GM15510 (cell line): ENCODE measurements around the gene BRAP.

Source experiments
- POLR2A ChIP-seq: IDR thresholded peaks from 3 replicates; pipeline ENCODE4 v1.6.1; 2011; ENCODE audit warnings: borderline replicate concordance; ENCODE audit not compliant: insufficient read length; ENCODE audit errors: extremely low read depth

The BRAP gene, protein sequence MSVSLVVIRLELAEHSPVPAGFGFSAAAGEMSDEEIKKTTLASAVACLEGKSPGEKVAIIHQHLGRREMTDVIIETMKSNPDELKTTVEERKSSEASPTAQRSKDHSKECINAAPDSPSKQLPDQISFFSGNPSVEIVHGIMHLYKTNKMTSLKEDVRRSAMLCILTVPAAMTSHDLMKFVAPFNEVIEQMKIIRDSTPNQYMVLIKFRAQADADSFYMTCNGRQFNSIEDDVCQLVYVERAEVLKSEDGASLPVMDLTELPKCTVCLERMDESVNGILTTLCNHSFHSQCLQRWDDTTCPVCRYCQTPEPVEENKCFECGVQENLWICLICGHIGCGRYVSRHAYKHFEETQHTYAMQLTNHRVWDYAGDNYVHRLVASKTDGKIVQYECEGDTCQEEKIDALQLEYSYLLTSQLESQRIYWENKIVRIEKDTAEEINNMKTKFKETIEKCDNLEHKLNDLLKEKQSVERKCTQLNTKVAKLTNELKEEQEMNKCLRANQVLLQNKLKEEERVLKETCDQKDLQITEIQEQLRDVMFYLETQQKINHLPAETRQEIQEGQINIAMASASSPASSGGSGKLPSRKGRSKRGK

DNA sequence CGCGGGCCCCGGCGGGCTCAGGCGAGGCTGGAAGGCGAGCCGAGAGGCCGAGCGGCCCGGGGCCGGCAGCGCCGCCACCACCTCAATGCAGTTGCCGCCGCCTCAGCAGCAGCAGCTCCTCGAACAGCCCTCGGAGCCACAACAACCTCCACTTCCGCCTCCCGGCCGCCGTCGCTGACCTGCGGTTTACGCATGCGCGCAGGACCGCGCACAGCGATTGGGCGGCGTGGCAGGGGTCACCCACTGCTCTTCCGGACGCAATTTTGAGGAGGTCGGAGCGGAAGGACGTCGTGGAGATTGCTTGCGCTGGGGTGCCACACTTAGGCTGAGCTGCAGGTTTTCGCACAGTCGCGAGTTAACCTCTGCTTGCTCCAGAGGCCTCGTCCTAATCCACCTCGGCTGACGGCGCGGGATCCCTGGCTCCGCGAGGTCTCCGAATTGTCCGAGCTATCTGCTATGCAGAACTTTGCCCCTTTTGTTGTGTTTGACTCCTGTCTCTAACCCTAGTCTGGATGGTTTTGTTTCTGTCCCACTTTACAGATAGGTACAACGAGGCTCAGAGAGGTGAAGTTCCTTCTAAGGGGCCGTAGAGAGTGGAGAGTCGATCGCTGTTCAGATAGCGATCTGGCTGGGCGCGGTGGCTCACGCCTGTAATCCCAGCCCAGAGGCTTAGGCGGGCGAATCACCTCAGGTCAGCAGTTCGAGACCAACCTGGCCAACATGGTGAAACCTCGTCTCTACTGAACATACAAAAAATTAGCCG lies at the start of gene BRAP, which contains the start of gene ACAD10:
BRAP (minus strand) TSS at position 146 of the 763 bp plus-strand sequence. CDS start 164 bp downstream, outside the sequence.
ACAD10 (plus strand) TSS at position 243 of the 763 bp plus-strand sequence. CDS start 6,657 bp downstream, outside the sequence.
- TF ChIP-seq POLR2A = peak; percentile 91

DNA sequence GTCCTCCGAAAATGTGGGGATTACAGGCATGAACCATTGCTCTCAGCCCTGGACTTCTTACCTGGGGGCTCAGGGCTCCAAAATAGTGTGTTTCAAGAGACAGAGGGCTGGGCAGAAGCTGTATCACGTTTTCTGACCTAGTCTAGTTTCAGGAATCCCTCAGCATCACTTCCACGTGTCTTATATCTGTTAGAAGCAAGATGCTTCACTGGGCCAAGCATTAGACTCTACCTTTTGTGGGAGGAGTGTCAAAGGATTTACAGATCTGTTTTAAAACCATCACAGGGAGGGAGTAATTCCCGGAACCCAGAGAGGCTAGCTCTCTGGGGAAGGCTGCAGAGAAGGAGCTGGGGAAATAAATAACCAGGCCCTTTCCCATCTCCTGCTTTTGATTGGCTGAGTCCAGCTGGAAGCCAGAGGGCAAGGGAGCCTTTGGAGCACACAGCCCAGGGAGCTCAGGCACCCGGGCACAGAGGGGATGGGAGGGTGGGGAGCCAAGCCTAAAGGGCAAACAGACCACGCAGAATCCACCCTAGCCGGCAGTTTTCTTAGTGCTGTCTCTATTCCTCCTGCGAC lies 47.7 kb upstream of the BRAP start:
- no peak for TF ChIP-seq POLR2A

DNA sequence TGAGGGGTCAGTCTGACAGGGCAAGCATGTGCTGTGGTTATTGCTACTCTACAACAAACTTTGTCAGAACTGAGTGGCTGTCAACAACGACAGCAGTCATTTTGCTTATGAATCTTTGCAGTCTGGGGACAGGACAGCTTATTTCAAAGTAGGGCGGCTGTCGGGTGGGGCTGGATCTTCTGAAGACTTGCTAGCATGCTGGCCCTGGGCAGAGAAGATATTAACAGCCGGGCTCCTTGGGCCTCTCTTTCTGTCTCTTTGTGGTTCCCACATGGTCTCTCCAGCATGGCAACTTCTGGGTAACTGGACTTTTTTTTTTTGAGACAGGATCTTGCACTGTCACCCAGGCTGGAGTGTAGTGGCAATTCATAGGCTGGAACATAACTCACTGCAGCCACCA lies 47.0 kb upstream of the BRAP start:
- no peak for TF ChIP-seq POLR2A

DNA sequence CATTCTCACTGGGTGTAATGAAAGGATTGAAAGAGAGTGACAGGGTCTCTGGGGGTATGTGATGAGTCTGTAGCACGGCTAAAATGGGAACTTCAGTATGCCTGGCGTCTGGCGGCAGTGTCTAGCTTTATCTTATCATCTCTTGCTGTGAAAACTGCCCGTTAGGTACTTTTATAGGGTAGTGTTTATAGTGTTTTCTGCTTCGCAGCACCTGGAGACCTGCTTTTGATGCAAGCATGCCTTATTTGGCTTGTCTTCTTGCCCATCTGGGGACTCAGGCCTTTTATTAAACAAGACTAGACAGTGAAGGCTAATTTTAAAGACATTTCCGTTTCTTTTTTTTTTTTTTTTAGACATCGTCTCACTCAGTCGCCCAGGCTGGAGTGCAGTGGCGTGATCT lies 44.7 kb upstream of the BRAP start:
- TF ChIP-seq POLR2A = no peak

DNA sequence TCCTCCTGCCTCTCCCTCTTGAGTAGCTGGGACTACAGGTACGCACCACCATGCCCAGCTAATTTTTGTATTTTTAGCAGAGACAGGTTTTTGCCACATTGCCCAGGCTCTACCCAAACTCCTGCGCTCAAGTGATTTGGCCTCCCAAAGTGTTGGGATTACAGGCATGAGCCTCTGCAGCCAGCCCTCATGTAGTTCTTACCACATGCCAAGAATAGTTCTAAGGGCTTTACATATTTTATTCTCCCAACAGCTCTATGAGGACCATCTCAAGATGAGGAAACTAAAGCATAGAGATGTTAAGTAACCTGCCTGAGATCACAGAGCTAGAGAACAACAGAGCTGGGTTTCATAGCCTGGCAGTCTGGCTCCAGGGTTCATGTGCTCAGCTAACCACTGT lies 43.0 kb upstream of the BRAP start:
- TF ChIP-seq POLR2A = no peak

DNA sequence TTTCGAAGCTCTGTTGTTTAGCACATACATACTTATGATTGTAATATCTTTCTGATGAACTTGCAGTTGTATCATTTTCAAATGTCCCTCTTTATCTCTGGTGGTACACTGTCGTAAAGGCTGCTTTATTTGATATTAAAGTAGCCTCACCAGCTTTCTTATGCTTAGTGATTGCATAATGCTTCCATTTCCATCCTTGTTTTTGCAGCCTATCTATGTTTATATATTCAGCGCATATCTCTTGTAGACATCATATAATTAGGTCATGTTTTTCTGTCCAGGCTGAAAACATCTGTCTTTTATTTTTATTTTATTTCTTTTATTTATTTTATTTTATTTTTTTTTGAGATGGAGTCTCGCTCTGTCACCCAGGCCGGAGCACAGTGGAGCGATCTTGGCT lies 34.7 kb upstream of the BRAP start:
- no peak for TF ChIP-seq POLR2A

DNA sequence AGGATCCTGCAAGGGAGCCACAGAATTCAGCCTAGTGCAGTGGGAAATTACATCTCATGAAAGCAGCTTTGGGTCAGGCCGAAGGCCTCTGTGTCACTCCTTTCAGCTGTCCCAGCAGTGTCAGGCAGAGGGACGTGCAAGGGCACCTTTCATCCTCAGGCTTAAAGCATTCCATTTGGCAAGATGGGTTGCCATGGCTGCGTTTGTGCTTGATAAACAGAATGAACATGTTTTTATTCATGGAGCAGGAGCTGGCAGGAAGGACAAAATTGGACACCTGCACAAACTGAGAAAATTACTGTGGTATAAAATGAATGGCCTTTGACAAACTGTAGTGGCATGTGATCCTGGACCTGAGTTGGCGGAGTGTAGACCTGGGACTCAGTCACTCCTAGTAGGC lies 29.5 kb upstream of the BRAP start:
- TF ChIP-seq POLR2A = no peak

DNA sequence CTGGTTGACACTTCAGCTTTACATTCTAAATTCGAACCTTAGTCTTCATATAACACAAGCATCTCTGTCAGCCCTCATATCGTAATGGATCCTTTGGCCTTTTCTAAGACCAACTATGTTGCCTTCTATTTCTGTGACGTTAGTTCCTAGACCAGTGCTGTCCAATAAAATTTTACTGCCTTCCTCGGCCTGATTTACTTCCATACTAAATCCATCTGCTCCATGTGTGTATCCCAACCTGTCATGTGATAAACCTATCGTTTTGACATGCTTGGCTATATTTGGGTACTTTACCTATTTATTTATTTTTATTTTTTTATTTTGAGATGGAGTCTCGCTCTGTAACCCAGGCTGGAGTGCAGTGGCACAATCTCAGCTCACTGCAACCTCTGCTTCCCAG lies 20.4 kb upstream of the BRAP start:
- TF ChIP-seq POLR2A = no peak

DNA sequence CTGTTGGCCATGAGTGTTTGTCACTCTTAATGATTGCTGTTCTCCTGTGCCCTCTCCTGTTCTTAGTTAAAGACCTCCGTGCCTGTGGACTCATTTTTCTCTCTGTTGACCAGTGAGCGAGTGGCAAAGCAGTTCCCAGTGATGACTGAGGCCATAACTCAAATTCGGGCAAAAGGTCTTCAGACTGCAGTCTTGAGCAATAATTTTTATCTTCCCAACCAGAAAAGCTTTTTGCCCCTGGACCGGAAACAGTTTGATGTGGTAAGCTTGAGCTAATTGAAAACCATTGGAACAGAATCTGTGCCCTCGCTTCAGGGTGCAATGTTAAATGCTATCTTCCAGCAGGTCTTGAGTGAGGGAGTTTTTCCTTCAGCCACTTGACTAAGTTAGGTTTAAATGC lies 19.9 kb upstream of the BRAP start:
- no peak for TF ChIP-seq POLR2A

DNA sequence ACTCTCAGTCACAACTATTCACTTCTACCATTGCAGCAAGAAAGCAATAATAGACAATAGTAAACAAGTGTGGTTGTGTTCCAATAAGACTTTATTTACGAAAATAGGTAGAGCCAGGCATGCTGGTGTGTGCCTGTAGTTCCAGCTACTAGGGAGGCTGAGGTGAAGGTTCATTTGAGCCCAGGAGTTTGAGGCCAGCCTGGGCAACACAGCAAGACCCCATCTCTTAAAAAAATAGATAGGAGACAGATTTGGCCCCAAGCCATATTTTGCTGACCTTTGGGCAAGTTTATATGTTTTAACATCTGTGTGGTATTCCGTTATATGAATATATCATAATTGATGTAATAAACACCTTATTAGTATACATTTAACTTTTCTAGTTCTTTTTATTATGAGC lies 14.2 kb upstream of the BRAP start:
- TF ChIP-seq POLR2A = no peak

DNA sequence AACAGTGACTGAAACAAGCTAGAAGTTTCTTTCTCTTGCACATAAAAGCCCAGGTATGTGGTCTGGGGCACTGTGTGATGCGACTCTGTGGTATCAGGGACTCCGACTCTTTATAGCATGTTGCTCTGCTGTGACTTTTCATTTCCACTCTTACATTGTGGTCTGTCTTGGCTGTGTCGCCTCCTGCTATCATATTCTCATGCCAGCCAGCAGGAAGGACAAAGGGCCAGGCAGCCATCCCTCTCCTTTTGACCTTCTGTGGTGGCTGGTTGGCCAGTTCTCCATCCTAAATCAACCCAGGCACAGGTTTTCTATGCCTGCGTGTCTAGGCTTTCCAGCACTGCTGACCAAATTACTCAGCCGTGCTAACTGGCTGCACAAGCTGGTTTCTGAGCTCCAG lies 8.1 kb upstream of the BRAP start:
- no peak for TF ChIP-seq POLR2A

DNA sequence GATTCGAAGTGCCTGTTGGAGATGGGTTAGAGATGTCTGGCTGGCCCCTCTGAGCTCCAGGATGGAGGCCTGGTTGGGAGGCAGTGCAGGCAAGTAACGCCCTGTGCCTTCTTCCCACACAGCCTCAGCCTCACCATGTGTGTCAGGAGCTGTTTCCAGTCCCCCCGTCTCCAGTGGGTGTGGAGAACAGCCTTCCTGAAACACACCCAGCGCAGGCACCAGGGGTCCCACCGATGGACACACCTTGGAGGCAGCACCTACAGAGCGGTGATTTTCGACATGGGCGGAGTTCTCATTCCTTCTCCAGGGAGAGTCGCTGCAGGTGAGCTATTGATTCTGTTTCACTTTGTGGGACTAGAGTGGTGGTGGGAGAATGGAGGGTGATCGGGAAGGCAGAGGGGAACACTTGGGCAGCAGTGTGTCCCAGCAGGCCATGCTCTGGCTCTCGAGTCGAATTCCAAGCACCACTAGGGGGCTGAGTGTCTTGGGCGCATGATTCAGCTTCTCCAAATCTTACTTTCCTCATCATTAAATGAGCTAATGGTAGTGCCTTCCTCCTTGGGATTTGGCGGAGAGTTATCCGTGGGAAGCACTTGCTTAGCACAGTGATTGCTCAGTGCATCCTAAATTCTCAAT lies 6.9 kb upstream of the BRAP start:
- no peak for TF ChIP-seq POLR2A

DNA sequence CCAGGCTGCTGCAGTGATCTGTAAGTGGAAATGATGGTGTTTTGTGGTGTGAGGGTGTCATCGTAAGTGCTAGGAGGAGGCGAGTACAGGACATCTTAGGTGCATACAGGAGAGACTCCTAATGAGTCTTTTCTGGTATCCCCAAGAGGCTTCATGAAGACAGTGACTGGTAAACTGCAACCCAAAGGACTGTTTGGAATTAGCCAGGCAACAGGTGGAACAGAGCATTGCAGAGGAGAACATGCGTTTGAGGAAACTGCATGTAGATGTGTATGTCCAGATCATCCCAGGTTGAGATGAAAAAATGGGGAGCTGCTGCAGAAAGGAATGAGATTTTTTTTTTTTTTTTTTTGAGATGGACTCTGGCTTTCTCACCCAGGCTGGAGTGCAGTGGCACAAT lies 5.5 kb upstream of the BRAP start:
- no peak for TF ChIP-seq POLR2A

DNA sequence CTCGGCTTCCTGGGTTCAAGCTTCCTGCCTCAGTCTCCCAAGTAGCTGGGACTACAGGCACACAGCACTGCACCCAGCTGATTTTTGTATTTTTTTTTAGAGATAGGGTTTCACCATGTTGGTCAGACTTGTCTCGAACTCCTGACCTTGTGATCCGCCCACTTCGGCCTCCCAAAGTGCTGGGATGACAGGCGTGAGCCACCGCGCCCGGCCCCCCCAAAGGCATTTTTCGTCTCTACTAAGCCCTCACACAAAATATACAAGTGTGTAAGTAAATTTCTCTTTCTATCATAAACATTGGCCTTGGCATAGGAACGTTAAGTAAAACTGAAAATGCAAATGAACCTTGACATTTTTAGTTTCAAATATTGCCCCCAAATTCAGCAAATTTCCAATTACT lies 2.2 kb upstream of the BRAP start:
- TF ChIP-seq POLR2A = no peak

DNA sequence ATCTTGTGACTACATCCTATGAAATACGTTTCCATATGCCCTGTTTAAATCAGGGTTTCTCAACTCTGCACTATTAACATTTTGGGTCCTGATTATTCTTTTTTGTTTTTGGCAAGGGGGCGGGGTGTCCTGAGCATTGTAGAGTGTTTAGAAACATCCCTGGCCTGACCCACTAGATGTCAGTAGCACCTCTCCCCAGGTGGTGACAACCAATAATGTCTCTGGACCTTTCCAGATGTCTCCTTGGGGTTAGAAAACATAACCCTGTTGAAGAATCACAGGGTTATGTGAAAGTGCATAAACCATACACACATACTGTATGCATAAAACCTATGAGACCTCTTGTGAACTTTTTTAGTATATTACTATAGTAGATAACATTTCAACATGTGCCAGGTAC lies 1.5 kb upstream of the BRAP start:
- no peak for TF ChIP-seq POLR2A
